G401 (cell line): ENCODE data around the gene HS3ST5. TPM values are rescaled to one million over a fixed set of nuclear protein-coding genes. Genes with fewer than 3 reads are reported as not detected.
"Not testable (repeated sequence)": the region's sequence is repeated elsewhere in the genome, so short reads cannot be mapped to it uniquely, and the experiment has no call there.

Experiments
- DNase-seq: peaks from one replicate; pipeline ENCODE4 v3.0.0-alpha.2; 2015; ENCODE audit warnings: low spot score
- in situ Hi-C: cut with HindIII; loops from 2 replicates; pipeline ENCODE4 v1.10.0; 2016; ENCODE audit warnings: low sequenced_read_pairs, mixed read lengths
- total RNA-seq: library from RNA; depleted of rRNA; stranded (reverse); fragments of >200 nt; shearing (Covaris generic); gene quantifications from 2 replicates; pipeline ENCODE4 v1.2.3, GENCODE V29; 2014

The HS3ST5 gene
- total RNA-seq, 1 experiment from 2014 or later = not detected

GRCh38 chr6:114042267-114043016 is 300.4 kb downstream of the HS3ST5 start:
- in situ Hi-C loops = no loop called here
- no peak for DNase-seq

GRCh38 chr6:114040871-114041270 is 302.0 kb downstream of the HS3ST5 start:
- in situ Hi-C loops = no loop called here
- no peak for DNase-seq

- in situ Hi-C loops = no loop called here
- DNase-seq = no peak
These were observed 303.0 kb downstream of the HS3ST5 start for GRCh38 chr6:114039841-114040240.

GRCh38 chr6:114033606-114034005 is 309.2 kb downstream of the HS3ST5 start:
- no peak for DNase-seq
- in situ Hi-C loops = no loop called here

GRCh38 chr6:114032721-114033120 is 310.1 kb downstream of the HS3ST5 start:
- no peak for DNase-seq

GRCh38 chr6:114030767-114031166 is 312.1 kb downstream of the HS3ST5 start:
- no peak for DNase-seq
- in situ Hi-C loops = no loop called here

More at GRCh38 chr6:114032721-114033120, 310.1 kb downstream of the HS3ST5 start:
- in situ Hi-C loops = no loop called here

GRCh38 chr6:114024746-114025145 is 318.1 kb downstream of the HS3ST5 start:
- in situ Hi-C loops = no loop called here

GRCh38 chr6:114020196-114020595 is 322.6 kb downstream of the HS3ST5 start:
- no peak for DNase-seq

More at GRCh38 chr6:114024746-114025145, 318.1 kb downstream of the HS3ST5 start:
- DNase-seq = no peak

GRCh38 chr6:114017146-114017545 is 325.7 kb downstream of the HS3ST5 start:
- in situ Hi-C loops, DNase-seq: not testable (repeated sequence)

More at GRCh38 chr6:114020196-114020595, 322.6 kb downstream of the HS3ST5 start:
- in situ Hi-C loops = no loop called here

- DNase-seq, in situ Hi-C loops: not testable (repeated sequence)
These were observed 328.7 kb downstream of the HS3ST5 start for GRCh38 chr6:114014106-114014505.

- DNase-seq, in situ Hi-C loops: not testable (repeated sequence)
These were observed 331.3 kb downstream of the HS3ST5 start for GRCh38 chr6:114011486-114011885.

- in situ Hi-C loops = no loop called here
- no peak for DNase-seq
These were observed 332.3 kb downstream of the HS3ST5 start for GRCh38 chr6:114010540-114010939.

- in situ Hi-C loops = no loop called here
- DNase-seq = no peak
These were observed 333.6 kb downstream of the HS3ST5 start for GRCh38 chr6:114009192-114009591.

GRCh38 chr6:114008331-114008730 is 334.5 kb downstream of the HS3ST5 start:
- no peak for DNase-seq
- in situ Hi-C loops = no loop called here

GRCh38 chr6:114007516-114007915 is 335.3 kb downstream of the HS3ST5 start:
- DNase-seq = no peak
- in situ Hi-C loops = no loop called here
